Stimulated activated CD8-positive, alpha-beta memory T cell treated with anti-CD3 and anti-CD28 coated beads, Interleukin-7, amount 100 ng/mL, for 1 hour (primary cell): ENCODE measurements around the gene PARD3.

Experiments used
- DNase-seq, 2 donors: peaks; one replicate each; pipeline ENCODE4 v3.0.0-alpha.2; 2020; ENCODE audit warnings: low read depth in 2 of 2

PARD3 gene

GRCh38 chr10:34690383-34691049 is 124.6 kb downstream of the PARD3 start:
- DNase-seq = no peak

GRCh38 chr10:34689053-34689452 is 126.0 kb downstream of the PARD3 start:
- DNase-seq = no peak

GRCh38 chr10:34687434-34688210 is 127.5 kb downstream of the PARD3 start:
- no peak for DNase-seq

- DNase-seq = no peak
Measured at GRCh38 chr10:34682580-34682979, 132.5 kb downstream of the PARD3 start.

GRCh38 chr10:34681933-34682332 is 133.2 kb downstream of the PARD3 start:
- no peak for DNase-seq

GRCh38 chr10:34679177-34679576 is 135.9 kb downstream of the PARD3 start:
- no peak for DNase-seq

GRCh38 chr10:34677591-34677990 is 137.5 kb downstream of the PARD3 start:
- no peak for DNase-seq

GRCh38 chr10:34677132-34677531 is 138.0 kb downstream of the PARD3 start:
- DNase-seq = no peak

GRCh38 chr10:34674176-34674575 is 140.9 kb downstream of the PARD3 start:
- DNase-seq = no peak

GRCh38 chr10:34670081-34670480 is 145.0 kb downstream of the PARD3 start:
- no peak for DNase-seq

- DNase-seq = no peak
Measured at GRCh38 chr10:34669079-34669478, 146.0 kb downstream of the PARD3 start.

GRCh38 chr10:34667177-34667576 is 147.9 kb downstream of the PARD3 start:
- DNase-seq = no peak

GRCh38 chr10:34666008-34666704 is 148.9 kb downstream of the PARD3 start:
- no peak for DNase-seq

GRCh38 chr10:34664706-34665105 is 150.4 kb downstream of the PARD3 start:
- DNase-seq = no peak

GRCh38 chr10:34661580-34661979 is 153.5 kb downstream of the PARD3 start:
- no peak for DNase-seq

GRCh38 chr10:34658934-34659333 is 156.2 kb downstream of the PARD3 start:
- DNase-seq = no peak

GRCh38 chr10:34656661-34657060 is 158.4 kb downstream of the PARD3 start:
- DNase-seq = no peak

GRCh38 chr10:34655286-34656170 is 159.6 kb downstream of the PARD3 start:
- DNase-seq = no peak

- DNase-seq = no peak
Measured at GRCh38 chr10:34654211-34654610, 160.9 kb downstream of the PARD3 start.

GRCh38 chr10:34653530-34653929 is 161.6 kb downstream of the PARD3 start:
- DNase-seq = no peak

- DNase-seq = no peak
Measured at GRCh38 chr10:34651416-34652195, 163.5 kb downstream of the PARD3 start.
